ENCODE data around the gene TUBD1.

TUBD1 gene

GRCh38 chr17:59814685-59815084 is 78.1 kb downstream of the TUBD1 start:
- DNase-seq (ENCODE audit: low read depth): no peak
- TF ChIP-seq CTCF (conservative IDR thresholded peaks at IDR 0.05; ENCODE audit: low read length): no peak

GRCh38 chr17:59814276-59814675 is 78.5 kb downstream of the TUBD1 start:
- no peak for TF ChIP-seq CTCF (conservative IDR thresholded peaks at IDR 0.05; ENCODE audit: low read length)
- no peak for DNase-seq (ENCODE audit: low read depth)
- H3K4me3 ChIP-seq (ENCODE audit: low read length): no peak overlapping the region

More at GRCh38 chr17:59814685-59815084, 78.1 kb downstream of the TUBD1 start:
- no peak overlapping the region for H3K4me3 ChIP-seq (ENCODE audit: low read length)

DNA sequence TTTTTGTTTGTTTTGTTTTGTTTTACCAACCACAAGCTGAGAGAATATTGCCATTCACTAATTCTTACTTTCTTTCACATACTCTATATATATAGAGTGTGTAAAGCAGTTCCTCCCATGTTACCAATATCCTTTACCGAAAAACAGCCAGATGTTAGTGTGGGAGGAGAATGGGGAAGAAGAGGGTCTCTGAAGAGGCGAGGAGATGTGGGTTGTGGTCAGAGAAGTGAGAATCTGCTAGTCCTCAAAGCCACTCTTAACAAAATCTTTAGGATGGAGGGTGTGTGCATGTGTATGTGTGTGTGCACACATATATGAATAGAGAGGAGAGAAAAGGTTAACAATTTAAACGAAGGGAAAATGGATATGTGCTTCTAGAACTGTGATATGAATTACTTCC is 80.6 kb downstream of the TUBD1 start:
- no peak for DNase-seq (ENCODE audit: low read depth)
- TF ChIP-seq CTCF (conservative IDR thresholded peaks at IDR 0.05; ENCODE audit: low read length): no peak

DNA sequence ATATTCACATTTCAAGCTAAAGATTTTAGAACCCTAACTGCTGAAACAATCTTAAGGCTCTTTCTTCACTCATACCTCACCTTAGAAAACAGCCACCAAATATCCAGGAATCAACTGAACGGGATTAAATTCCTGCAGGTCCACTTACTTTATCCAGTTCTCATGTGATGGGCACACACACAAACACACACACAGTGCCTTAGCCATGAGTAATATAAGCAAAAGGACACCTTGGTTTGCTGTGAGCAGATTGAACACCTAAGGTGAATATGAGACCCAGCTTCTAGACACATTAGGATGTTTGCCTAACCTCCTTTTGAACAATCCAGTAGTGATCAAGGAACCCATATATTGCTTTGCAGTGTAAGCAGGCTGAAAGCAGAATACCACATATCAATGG is 81.5 kb downstream of the TUBD1 start:
- no peak for TF ChIP-seq CTCF (conservative IDR thresholded peaks at IDR 0.05; ENCODE audit: low read length)
- peak; percentile 44 for DNase-seq (ENCODE audit: low read depth)
- H3K4me3 ChIP-seq (ENCODE audit: low read length): no peak overlapping the region

More for the DNA sequence above, 80.6 kb downstream of the TUBD1 start:
- H3K4me3 ChIP-seq (ENCODE audit: low read length): no peak overlapping the region

DNA sequence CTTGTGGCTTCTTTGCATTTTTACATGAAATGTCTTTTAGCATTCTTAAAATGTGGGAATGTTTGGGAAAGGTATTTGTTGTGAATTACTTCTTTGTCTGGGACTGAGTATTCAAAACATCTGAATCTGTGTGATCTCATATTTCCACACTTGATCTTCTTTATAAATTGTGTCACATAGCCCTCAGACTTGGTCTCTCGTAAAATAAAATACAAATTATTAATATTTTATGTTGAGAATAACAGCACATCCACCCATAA is 81.9 kb downstream of the TUBD1 start:
- no peak overlapping the region for H3K4me3 ChIP-seq (ENCODE audit: low read length)
- DNase-seq (ENCODE audit: low read depth): peak; percentile 87
- no peak for TF ChIP-seq CTCF (conservative IDR thresholded peaks at IDR 0.05; ENCODE audit: low read length)
